ENCODE results near the gene PSMB7. TPM values are rescaled to one million over a fixed set of nuclear protein-coding genes. Genes with fewer than 3 reads are reported as not detected.

PSMB7 gene
- total RNA-seq, 2 experiments from 2014 or later = 114 to 119 TPM

DNA sequence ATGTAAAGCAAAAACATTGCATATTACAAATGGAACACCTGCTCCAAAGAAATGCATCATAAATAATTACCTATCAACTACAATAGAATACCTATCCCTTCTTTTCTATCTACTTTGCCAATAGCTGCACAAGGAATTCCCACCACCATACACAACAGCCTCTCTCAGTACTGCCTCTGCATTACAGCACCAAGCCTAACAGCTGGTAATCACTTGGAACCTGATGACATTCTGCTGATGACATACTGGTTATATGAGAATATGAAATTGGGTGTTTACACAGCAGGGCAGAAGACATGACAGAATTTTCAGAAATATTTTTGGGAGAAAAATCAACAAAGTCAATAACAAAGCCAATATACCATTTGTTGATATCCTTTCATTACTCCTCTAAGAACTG lies 43.2 kb downstream of the PSMB7 start:
- no peaks in the 10 kb centered on the region for H3K27me3 Mint-ChIP-seq (ENCODE audit: low read depth)
- ChIA-PET POLR2A (no interaction called here), CTCF (no interaction called here)
- H3K36me3 Mint-ChIP-seq (ENCODE audit: low read depth) = peaks cover 13% of the 10 kb centered on the region
- peaks cover 4% of the 10 kb centered on the region for H3K9me3 Mint-ChIP-seq (ENCODE audit: insufficient read depth)
- ATAC-seq = no peak
- H3K27ac Mint-ChIP-seq = no peak overlapping the region
- no peak overlapping the region for H3K4me3 Mint-ChIP-seq
- no peaks in the 10 kb centered on the region for H3K4me1 Mint-ChIP-seq (ENCODE audit: low read depth)
- no peak for DNase-seq

DNA sequence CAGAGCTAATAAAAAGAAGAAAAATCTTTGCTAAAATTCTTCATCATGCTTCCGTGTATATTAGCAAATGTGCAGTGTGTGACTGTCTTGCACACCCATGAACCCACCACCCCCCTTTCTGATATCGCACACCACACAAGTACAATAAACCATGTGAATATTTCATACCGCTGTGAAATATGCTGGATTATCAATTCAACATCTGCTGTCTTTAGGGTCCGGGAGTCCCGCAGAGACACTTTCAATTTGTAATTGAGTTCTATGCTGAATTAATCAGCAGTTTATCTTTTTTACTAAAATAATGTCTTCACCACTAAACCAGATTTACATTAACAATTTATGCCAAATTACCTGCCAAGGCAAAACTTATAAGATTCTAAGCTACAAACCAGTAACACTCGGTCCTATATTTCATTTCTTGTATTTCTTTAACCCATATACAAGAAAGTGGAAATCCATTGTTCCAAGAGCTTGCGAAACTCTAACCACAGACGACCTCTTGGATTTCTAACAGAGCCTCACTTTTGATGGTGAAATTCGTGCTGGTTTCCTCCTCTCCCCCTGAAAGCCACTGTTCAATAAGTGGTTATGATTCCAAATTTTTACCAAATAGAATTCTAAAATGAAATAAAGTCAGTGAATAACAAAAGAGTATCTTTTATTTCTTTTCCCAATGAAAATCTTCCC lies 44.2 kb downstream of the PSMB7 start:
- ATAC-seq = no peak
- Mint-ChIP-seq H3K9me3 (ENCODE audit: insufficient read depth) (peaks cover 4% of the 10 kb centered on the region), H3K36me3 (ENCODE audit: low read depth) (peaks cover 12% of the 10 kb centered on the region), H3K4me1 (ENCODE audit: low read depth) (no peaks in the 10 kb centered on the region), H3K27ac (no peak overlapping the region), H3K27me3 (ENCODE audit: low read depth) (no peaks in the 10 kb centered on the region), H3K4me3 (no peak overlapping the region)
- no peak for DNase-seq
- CTCF ChIA-PET = no interaction called here
- POLR2A ChIA-PET = no interaction called here

DNA sequence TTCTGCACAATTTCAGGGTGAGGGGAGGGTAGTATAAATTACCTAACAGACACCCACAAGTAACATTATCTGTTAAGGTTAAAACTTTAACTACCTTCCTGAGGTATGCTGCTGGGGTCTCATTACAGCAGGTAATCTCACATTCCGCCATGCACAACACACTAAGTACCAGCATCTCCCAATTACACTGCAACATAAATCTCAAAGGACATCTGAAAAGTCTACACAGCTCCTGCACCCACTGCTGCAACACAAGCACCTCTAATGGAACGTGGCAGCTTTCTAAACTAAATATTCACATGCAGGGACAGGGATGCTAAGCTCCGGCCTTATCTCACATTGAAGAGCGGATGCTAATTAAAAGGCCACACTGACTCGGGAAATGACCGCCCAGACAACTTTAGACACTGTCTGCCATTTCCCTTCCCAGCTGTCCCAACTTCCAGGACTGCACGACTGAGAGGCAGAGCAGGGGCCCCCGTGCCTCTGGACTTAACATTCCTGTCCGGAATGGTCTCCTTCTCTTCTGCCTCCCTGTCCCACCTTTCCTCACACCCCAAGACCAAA lies 45.9 kb downstream of the PSMB7 start:
- Mint-ChIP-seq H3K4me3 (no peak overlapping the region), H3K4me1 (ENCODE audit: low read depth) (no peaks in the 10 kb centered on the region), H3K36me3 (ENCODE audit: low read depth) (peaks cover 6% of the 10 kb centered on the region), H3K9me3 (ENCODE audit: insufficient read depth) (peaks cover 4% of the 10 kb centered on the region), H3K27ac (no peak overlapping the region), H3K27me3 (ENCODE audit: low read depth) (no peaks in the 10 kb centered on the region)
- ATAC-seq (no peak), DNase-seq (no peak)
- ChIA-PET POLR2A (interaction anchor here (0.7 kb wide), 1 partner anchor 38 kb away, joined by 3 read pairs; no protein-coding TSS in a partner anchor), CTCF (no interaction called here)

DNA sequence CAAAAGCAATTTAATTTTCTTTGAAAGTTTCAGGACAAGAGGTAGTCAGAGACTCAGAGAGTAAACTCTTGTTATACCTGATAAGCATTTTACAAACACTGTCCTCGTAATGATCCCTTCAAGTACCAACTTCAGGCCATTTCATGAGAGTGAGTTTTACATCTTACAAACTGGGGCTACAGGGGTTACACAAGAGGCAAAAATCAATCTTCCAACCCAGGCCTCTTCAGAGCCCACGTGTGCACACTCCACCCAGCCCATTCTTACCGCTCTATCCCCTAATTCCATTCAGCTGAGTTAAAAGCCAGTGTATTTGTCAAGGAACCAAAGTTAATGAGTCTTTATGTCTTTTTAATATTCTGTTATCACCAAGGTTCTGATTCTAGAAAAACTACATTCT lies 46.5 kb downstream of the PSMB7 start:
- DNase-seq (no peak), ATAC-seq (no peak)
- Mint-ChIP-seq H3K36me3 (ENCODE audit: low read depth) (peaks cover under 1% of the 10 kb centered on the region), H3K27ac (no peak overlapping the region), H3K27me3 (ENCODE audit: low read depth) (no peaks in the 10 kb centered on the region), H3K9me3 (ENCODE audit: insufficient read depth) (no peaks in the 10 kb centered on the region), H3K4me3 (no peak overlapping the region), H3K4me1 (ENCODE audit: low read depth) (no peaks in the 10 kb centered on the region)
- ChIA-PET CTCF (no interaction called here), POLR2A (no interaction called here)

DNA sequence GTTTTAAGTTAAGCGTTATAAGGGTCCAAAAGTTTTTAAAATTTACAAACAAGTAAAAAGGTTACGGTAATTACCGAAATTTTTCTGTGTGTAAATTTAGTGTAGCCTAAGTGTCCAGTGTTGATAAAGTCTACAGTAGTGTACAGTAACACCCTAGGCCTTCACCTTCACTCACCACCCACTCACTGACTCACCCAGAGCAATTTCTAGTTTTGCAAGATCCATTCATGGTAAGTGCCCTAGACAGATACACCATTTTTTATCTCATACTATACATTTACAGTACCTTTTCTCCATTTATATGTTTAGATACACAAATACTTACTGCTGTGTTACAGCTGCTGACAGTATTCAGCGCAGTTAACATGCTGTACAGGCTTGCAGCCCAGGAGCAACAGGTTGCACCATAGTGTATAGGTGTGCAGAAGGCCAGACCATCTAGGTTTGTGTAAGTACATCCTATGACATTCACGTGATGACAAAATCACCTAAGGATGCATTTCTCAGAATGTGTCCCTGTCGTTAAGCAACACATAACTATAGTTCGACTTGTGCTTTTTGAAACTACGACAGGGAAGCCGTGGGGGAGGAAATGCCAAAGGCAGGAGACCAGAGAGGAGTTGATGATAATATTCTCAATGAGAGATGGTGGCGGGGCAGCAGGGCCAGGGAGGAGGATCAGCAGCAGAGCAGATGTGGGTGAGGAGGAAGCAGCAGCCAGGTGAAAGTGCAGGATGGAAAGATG lies 48.6 kb downstream of the PSMB7 start:
- H3K4me3 Mint-ChIP-seq = no peak overlapping the region
- no peak for ATAC-seq
- no peak overlapping the region for H3K27ac Mint-ChIP-seq
- H3K36me3 Mint-ChIP-seq (ENCODE audit: low read depth) = no peaks in the 10 kb centered on the region
- no peaks in the 10 kb centered on the region for H3K4me1 Mint-ChIP-seq (ENCODE audit: low read depth)
- CTCF ChIA-PET = interaction anchor here (1.0 kb wide), 1 partner anchor 21 kb away, joined by 3 read pairs; no protein-coding TSS in a partner anchor
- DNase-seq = no peak
- POLR2A ChIA-PET = interaction anchor here (0.6 kb wide), 1 partner anchor 9 kb away, joined by 3 read pairs; no protein-coding TSS in a partner anchor
- no peaks in the 10 kb centered on the region for H3K9me3 Mint-ChIP-seq (ENCODE audit: insufficient read depth)
- H3K27me3 Mint-ChIP-seq (ENCODE audit: low read depth) = no peaks in the 10 kb centered on the region

DNA sequence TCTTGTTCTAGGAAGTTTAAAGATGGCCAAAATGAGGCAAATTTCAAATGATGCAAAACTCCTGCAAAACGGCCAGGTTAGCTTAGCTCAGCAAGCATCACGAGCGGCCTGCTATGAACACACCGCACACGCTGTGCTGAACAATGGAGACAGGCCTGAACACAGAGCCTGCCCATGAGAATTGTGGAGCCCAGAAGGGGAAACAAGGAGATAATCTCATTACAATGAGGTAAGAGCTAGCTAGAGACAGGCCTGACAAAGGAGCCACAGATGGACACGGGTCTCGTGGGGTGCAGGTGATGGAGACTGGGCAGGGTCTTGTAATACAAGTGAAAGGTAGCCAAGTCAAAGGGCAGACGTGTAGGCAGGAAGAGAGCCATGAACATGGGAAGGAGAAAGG lies 50.2 kb downstream of the PSMB7 start:
- ChIA-PET POLR2A (no interaction called here), CTCF (no interaction called here)
- no peak for ATAC-seq
- Mint-ChIP-seq H3K27ac (no peak overlapping the region), H3K36me3 (ENCODE audit: low read depth) (no peaks in the 10 kb centered on the region), H3K4me3 (no peak overlapping the region), H3K9me3 (ENCODE audit: insufficient read depth) (no peaks in the 10 kb centered on the region), H3K4me1 (ENCODE audit: low read depth) (no peaks in the 10 kb centered on the region), H3K27me3 (ENCODE audit: low read depth) (no peaks in the 10 kb centered on the region)
- no peak for DNase-seq

DNA sequence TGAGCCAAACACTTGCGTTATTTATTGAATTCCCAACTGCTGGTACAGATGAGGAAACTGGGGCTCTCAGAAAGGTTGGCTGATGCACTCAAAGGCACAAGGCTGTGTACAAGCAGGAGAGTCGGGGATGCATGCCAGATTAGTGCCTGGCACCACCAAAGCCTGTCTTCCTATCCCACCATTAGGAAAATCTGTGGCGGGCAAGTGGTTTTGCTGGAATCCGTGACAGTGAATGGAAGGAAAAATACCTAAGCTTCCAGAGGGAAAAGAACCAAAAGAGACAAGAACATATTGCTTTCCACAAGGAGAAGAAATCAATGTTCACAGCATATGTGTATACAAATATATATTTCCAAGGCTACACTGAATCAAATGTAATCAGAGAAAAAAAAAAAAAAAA lies 51.1 kb downstream of the PSMB7 start:
- H3K4me3 Mint-ChIP-seq = no peak overlapping the region
- ATAC-seq (no peak), DNase-seq (no peak)
- H3K36me3 Mint-ChIP-seq (ENCODE audit: low read depth) = no peaks in the 10 kb centered on the region
- ChIA-PET POLR2A (no interaction called here), CTCF (interaction anchor here (1.3 kb wide), 1 partner anchor 11 kb away, joined by 3 read pairs; no protein-coding TSS in a partner anchor)
- H3K9me3 Mint-ChIP-seq (ENCODE audit: insufficient read depth) = no peaks in the 10 kb centered on the region
- H3K4me1 Mint-ChIP-seq (ENCODE audit: low read depth) = no peaks in the 10 kb centered on the region
- H3K27me3 Mint-ChIP-seq (ENCODE audit: low read depth) = no peaks in the 10 kb centered on the region
- no peak overlapping the region for H3K27ac Mint-ChIP-seq

DNA sequence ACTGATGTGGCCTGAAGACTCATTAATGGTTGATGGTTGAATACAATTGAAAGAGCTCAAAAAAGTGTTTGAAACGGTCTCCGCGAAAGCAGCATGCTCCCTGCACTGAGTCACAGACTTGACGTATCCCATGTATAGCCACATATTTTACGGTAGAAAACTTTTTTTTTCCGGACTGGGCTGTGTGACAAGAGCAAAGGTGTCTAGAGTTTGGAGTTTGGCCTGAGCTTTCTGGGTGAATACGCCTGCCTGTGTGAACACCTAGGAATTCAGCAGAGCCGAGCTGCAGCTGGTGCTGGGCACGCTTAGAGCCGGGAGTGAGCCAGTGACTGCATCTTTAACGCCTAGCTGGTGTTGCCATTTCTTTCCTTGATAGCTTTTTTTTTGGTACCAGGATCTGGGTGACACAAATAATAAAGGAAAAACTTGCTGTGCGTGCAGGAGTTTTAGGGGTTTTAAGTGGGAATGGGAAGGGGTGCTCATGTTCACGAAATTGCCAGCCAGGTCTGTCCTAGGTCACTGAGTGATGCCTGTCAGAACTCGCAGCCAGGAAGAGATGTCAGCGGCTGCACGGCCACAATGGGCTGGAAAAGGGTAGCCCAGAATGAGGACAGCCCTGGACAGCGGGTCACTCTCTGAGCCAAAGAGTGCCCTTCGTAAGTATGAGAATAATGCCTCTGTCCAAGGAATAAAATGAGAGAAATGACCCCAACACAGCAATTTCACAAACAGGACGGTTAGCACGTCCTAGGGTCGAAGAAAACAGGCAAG lies 51.7 kb downstream of the PSMB7 start:
- Mint-ChIP-seq H3K27ac (no peak overlapping the region), H3K9me3 (ENCODE audit: insufficient read depth) (no peaks in the 10 kb centered on the region), H3K27me3 (ENCODE audit: low read depth) (no peaks in the 10 kb centered on the region), H3K4me3 (no peak overlapping the region), H3K36me3 (ENCODE audit: low read depth) (no peaks in the 10 kb centered on the region), H3K4me1 (ENCODE audit: low read depth) (peaks cover 3% of the 10 kb centered on the region)
- CTCF ChIA-PET = interaction anchor here (1.3 kb wide), 2 partner anchors 11 to 32 kb away, joined by 3 read pairs; no protein-coding TSS in a partner anchor
- ATAC-seq (no peak), DNase-seq (no peak)
- POLR2A ChIA-PET = no interaction called here

DNA sequence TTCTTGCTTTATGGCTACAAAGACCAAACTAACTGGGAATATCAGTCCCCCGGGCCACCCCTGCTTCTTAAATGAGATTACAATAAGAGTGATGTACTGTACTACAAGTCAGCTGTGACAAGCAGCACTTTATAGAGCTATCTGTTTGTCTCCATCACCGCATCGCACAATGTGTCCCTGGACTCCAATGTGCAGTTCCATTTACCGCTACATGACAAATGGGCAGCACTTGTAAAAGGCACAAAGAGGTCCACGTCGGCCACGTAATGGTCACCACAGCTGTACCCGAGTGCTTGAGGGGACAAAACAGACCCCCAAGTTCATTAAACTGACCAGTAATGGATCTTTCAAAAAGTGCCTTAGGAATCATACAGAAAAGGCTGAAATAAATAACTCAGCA lies 54.1 kb downstream of the PSMB7 start:
- no peak for ATAC-seq
- H3K36me3 Mint-ChIP-seq (ENCODE audit: low read depth) = peaks cover 3% of the 10 kb centered on the region
- H3K4me3 Mint-ChIP-seq = no peak overlapping the region
- no peak for DNase-seq
- no peaks in the 10 kb centered on the region for H3K9me3 Mint-ChIP-seq (ENCODE audit: insufficient read depth)
- peaks cover 26% of the 10 kb centered on the region for H3K4me1 Mint-ChIP-seq (ENCODE audit: low read depth)
- CTCF ChIA-PET = interaction anchor here (0.9 to 1.3 kb wide), 3 partner anchors 26 to 176 kb away, joined by 3 to 4 read pairs (median 3); no protein-coding TSS in a partner anchor
- POLR2A ChIA-PET = no interaction called here
- H3K27ac Mint-ChIP-seq = no peak overlapping the region
- H3K27me3 Mint-ChIP-seq (ENCODE audit: low read depth) = no peaks in the 10 kb centered on the region

DNA sequence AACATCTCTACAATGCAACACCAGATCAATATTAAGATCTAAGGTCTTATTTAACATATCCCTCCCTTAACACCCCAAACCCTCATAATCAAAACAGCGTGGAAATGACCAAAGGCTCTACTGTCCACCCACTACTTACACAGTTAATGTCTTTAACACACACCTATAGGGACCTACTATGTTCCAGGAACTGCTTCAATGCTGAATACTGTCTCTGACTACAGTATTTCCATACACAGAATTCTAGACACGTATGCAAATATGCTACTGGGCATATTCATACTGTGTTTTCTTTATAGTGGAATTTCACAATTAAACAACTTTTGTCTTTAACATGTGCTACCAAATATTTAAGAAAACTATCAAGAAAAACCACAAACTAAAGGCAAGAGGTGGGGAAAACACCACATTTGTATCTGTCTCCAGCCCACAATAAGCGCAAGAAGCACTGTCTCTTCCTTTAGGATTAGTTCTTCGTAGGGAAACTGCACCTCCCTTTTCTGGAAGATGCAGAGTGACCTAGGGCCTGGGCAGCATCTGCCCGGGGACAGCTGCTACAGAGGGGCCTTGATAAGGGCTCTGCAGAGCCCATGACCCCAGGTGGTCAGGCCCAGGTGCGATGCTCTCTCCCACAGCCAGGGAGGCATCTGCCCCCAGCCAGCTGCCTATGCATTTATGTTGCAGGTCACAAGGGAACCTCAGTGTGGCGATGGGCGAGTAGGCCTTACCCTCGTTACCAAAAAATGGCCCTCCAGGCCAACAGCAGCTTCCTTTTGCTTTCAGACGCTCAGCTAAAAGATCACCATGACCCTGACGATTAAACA lies 55.2 kb downstream of the PSMB7 start:
- Mint-ChIP-seq H3K9me3 (ENCODE audit: insufficient read depth) (no peaks in the 10 kb centered on the region), H3K4me1 (ENCODE audit: low read depth) (peaks cover 27% of the 10 kb centered on the region), H3K27me3 (ENCODE audit: low read depth) (no peaks in the 10 kb centered on the region), H3K27ac (no peak overlapping the region), H3K4me3 (no peak overlapping the region), H3K36me3 (ENCODE audit: low read depth) (peaks cover 3% of the 10 kb centered on the region)
- ChIA-PET POLR2A (no interaction called here), CTCF (no interaction called here)
- DNase-seq (no peak), ATAC-seq (no peak)

DNA sequence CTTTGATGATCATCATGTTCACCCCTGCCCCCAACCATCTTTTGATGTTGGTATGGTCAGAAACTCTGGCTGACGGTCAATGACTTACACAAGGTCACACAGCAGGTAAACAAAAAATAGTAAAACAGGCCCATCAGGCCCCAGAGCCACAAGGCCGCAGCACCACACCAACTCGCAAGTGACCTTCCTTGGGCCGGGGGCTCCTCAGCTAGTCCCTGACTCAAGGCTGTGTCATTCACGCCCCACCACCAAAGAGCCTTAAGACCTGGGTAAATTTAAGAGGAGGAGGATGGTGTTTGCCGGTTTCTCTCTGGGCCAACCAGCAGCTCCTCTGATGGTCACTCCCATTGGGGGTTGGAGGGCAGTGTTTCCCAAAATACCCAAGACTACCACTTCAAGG lies 55.8 kb downstream of the PSMB7 start:
- ChIA-PET CTCF (no interaction called here), POLR2A (no interaction called here)
- Mint-ChIP-seq H3K9me3 (ENCODE audit: insufficient read depth) (no peaks in the 10 kb centered on the region), H3K27me3 (ENCODE audit: low read depth) (no peaks in the 10 kb centered on the region), H3K36me3 (ENCODE audit: low read depth) (peaks cover 3% of the 10 kb centered on the region), H3K4me3 (no peak overlapping the region), H3K4me1 (ENCODE audit: low read depth) (peaks cover 29% of the 10 kb centered on the region), H3K27ac (no peak overlapping the region)
- ATAC-seq = no peak
- no peak for DNase-seq

All from activated CD8-positive, alpha-beta T cell treated with anti-CD3 and anti-CD28 coated beads, Interleukin-2, amount 10 ng/mL, durations not matched to agents 7 days and 5 days (primary cell).